Measurements from ENCODE around the gene PLXND1. TPM values are rescaled to one million over a fixed set of nuclear protein-coding genes. Genes with fewer than 3 reads are reported as not detected.

PLXND1 gene
- total RNA-seq, 1 donor: 38.7 TPM

DNA sequence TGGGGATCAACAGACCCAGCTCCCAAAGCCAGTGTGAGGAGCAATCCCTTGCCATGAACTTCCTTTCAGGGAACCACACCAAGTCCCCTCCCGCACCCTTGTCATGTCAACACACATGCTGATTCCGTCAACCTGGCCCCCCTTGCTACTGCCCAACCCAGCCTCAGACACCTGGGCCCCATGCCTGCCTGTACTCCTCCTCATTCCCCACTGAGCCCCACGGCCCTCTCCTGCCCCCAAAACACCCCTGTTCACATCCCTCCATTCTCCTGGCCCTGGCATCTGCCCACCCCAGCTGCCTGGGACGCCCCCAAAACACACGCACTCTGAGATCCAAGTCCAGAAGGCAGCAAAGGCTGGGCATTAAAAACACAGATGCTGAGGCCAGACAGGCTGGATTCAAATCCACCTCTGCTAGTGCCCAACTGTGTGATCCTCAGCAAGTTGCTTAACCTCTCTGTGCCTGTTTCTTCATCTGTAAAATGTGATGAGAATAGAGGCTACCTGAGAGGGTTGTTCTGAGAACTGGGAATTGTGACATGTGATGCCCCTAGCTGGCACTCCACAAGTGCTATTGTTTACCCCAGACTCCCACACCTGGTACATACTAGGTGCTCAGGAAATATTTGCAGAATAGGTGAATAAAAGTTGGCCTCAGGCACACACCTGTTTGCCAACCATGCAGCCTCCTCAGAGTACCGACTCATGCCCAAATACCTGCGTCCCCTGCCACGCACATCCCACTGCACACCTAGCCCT lies 2.3 kb downstream of the PLXND1 start:
- Histone ChIP-seq H3K27me3 (ENCODE audit: insufficient read depth, low read length) (peaks cover 7% of the 10 kb centered on the region), H3K4me3 (ENCODE audit: low read length) (peak overlapping the region; percentile 34), H3K9me3 (ENCODE audit: low read depth, low read length) (no peaks in the 10 kb centered on the region), H3K4me1 (ENCODE audit: insufficient read depth, low read length) (peaks cover 82% of the 10 kb centered on the region)

- Histone ChIP-seq H3K9me3 (ENCODE audit: low read depth, low read length) (no peaks in the 10 kb centered on the region), H3K4me3 (ENCODE audit: low read length) (no peak overlapping the region), H3K27me3 (ENCODE audit: insufficient read depth, low read length) (peaks cover 4% of the 10 kb centered on the region), H3K4me1 (ENCODE audit: insufficient read depth, low read length) (peaks cover 85% of the 10 kb centered on the region)
These were observed 2.9 kb downstream of the PLXND1 start for GRCh38 chr3:129603561-129603942.

DNA sequence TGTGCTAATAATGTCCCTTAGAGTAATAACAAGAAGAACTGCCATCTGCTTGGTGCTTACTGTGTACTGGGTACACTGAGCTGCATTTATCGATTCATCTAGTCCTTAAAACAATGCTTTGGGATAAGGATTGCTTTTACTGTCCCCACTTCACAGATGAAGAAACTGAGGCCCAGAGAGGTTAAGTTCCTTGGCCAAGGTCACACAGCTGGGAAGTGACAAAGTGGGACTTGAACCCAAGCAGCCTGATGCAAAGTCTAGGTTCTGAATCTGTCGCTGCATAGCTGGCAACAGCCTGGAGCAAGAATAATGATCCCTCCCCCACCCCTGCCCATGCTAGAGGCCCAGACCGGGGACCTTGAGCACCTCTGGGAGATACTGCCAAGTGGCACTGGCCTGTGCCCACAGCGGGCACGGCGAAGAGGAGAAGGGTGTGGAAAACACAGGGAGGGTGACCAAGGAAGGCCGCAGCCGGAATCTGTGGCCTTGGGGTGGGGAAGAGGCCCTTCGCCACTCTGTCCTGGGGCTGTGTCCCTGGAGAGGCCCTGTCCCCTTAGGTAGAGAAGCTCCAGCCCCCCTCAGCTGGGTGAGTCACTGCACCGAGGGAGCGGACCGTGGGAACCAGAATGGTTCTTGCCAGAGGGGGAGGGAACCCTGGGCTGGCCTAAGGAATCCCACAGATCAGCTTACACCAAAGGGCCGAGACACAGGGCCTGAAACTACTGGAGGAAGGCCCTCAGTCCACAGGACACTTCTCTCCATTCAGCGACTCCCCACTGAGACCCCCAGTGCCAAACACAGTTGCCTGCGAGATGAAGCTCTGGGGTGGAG lies 3.5 kb downstream of the PLXND1 start:
- H3K27me3 ChIP-seq (ENCODE audit: insufficient read depth, low read length): peaks cover 4% of the 10 kb centered on the region
- H3K9me3 ChIP-seq (ENCODE audit: low read depth, low read length): no peaks in the 10 kb centered on the region
- H3K4me3 ChIP-seq (ENCODE audit: low read length): no peak overlapping the region
- H3K4me1 ChIP-seq (ENCODE audit: insufficient read depth, low read length): peaks cover 85% of the 10 kb centered on the region

- Histone ChIP-seq H3K27me3 (ENCODE audit: insufficient read depth, low read length) (peaks cover 4% of the 10 kb centered on the region), H3K9me3 (ENCODE audit: low read depth, low read length) (no peaks in the 10 kb centered on the region), H3K4me1 (ENCODE audit: insufficient read depth, low read length) (peaks cover 85% of the 10 kb centered on the region), H3K4me3 (ENCODE audit: low read length) (no peak overlapping the region)
These were observed 4.2 kb downstream of the PLXND1 start for GRCh38 chr3:129602309-129602708.

DNA sequence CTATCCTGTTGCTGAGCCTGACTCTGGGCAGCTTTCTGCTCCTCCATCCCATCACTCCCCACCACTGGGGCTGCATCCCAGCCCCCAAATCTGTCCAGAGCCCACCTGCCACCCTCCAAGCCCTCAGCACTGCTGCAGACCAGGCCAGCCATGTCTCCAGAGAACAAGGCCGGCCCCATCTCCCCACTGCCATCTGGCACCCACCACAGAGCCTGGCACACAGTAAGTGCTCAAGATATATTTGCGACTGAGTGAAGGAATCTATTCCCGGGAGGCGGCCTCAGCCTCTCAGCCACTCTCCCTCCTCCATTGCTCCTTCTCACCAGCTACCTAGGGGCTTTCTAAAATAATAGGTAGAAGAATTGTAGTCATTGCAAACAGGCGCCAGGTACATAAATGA lies 4.8 kb downstream of the PLXND1 start:
- Histone ChIP-seq H3K27me3 (ENCODE audit: insufficient read depth, low read length) (peaks cover 4% of the 10 kb centered on the region), H3K4me3 (ENCODE audit: low read length) (no peak overlapping the region), H3K4me1 (ENCODE audit: insufficient read depth, low read length) (peaks cover 87% of the 10 kb centered on the region), H3K9me3 (ENCODE audit: low read depth, low read length) (no peaks in the 10 kb centered on the region)

DNA sequence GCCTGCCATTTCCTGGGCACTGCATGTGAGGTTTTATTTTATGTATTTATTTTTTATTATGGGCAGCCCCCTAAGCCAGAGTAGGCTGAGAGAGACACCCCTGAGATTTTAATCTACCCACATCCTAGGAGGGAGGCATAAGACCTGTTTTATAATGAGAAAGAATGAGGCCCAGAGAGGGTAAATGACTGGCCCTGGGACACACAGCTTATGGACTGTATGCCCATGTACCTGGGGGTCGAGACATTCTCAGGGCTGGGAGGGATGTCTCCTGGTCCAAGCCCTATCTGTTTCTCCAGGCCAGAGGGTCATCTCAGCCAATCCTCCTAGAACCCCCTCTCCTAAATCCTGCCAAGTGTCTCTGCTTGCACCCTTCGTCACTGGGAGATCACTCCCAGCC lies 6.1 kb downstream of the PLXND1 start:
- Histone ChIP-seq H3K27me3 (ENCODE audit: insufficient read depth, low read length) (peaks cover 4% of the 10 kb centered on the region), H3K4me1 (ENCODE audit: insufficient read depth, low read length) (peaks cover 91% of the 10 kb centered on the region), H3K4me3 (ENCODE audit: low read length) (no peak overlapping the region), H3K9me3 (ENCODE audit: low read depth, low read length) (no peaks in the 10 kb centered on the region)

- Histone ChIP-seq H3K4me1 (ENCODE audit: insufficient read depth, low read length) (peaks cover 93% of the 10 kb centered on the region), H3K9me3 (ENCODE audit: low read depth, low read length) (no peaks in the 10 kb centered on the region), H3K27me3 (ENCODE audit: insufficient read depth, low read length) (peaks cover under 1% of the 10 kb centered on the region), H3K4me3 (ENCODE audit: low read length) (no peak overlapping the region)
These were observed 6.9 kb downstream of the PLXND1 start for GRCh38 chr3:129599607-129600006.

- Histone ChIP-seq H3K4me3 (ENCODE audit: low read length) (no peak overlapping the region), H3K4me1 (ENCODE audit: insufficient read depth, low read length) (peaks cover 93% of the 10 kb centered on the region), H3K9me3 (ENCODE audit: low read depth, low read length) (no peaks in the 10 kb centered on the region), H3K27me3 (ENCODE audit: insufficient read depth, low read length) (no peaks in the 10 kb centered on the region)
These were observed 7.4 kb downstream of the PLXND1 start for GRCh38 chr3:129599073-129599472.

DNA sequence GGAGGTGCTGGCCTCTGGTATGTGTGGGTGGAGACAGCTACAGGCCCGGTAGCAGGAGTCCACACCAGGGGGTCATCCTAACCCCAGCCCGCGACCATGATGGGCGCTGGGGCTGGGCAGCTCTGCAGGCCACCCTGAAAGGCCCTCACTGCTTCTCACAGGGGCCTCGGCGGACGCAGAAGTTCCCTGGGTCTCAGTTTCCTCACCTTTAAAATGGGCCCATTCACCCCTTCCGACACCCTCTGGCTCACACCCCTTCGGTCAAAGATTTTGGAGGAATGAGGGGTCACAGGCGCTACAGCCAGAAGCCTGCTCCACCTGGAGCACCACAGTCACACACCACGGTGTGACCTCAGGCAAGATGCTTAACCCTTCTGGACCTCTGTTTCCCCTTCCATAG lies 8.0 kb downstream of the PLXND1 start:
- Histone ChIP-seq H3K9me3 (ENCODE audit: low read depth, low read length) (no peaks in the 10 kb centered on the region), H3K4me3 (ENCODE audit: low read length) (no peak overlapping the region), H3K27me3 (ENCODE audit: insufficient read depth, low read length) (no peaks in the 10 kb centered on the region), H3K4me1 (ENCODE audit: insufficient read depth, low read length) (peaks cover 93% of the 10 kb centered on the region)

DNA sequence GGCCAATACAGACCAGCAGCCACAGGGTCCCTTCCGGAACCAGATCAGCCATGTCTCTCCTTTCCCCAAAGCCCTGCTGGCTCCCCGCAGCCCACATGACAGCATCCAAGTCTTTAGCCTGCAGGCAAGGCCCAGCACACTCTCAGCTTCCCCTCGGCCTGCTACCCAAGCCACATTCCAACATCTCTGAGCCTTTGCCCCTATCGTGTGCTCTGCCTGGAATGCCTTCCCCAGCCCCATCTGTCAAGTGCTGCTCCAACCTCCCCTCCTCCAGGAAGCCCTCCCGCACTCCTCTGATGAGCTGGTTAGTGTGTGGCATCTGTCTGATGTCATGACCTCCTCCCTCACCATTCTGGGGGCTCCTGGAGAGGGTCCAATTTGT lies 8.5 kb downstream of the PLXND1 start:
- peaks cover 93% of the 10 kb centered on the region for H3K4me1 ChIP-seq (ENCODE audit: insufficient read depth, low read length)
- no peak overlapping the region for H3K4me3 ChIP-seq (ENCODE audit: low read length)
- H3K27me3 ChIP-seq (ENCODE audit: insufficient read depth, low read length): no peaks in the 10 kb centered on the region

GRCh38 chr3:129597087-129597999 lies 9.1 kb downstream of the PLXND1 start:
- H3K4me3 ChIP-seq (ENCODE audit: low read length): no peak overlapping the region
- peaks cover 92% of the 10 kb centered on the region for H3K4me1 ChIP-seq (ENCODE audit: insufficient read depth, low read length)
- H3K27me3 ChIP-seq (ENCODE audit: insufficient read depth, low read length): no peaks in the 10 kb centered on the region
- no peaks in the 10 kb centered on the region for H3K9me3 ChIP-seq (ENCODE audit: low read depth, low read length)

More for the DNA sequence above, 8.5 kb downstream of the PLXND1 start:
- H3K9me3 ChIP-seq (ENCODE audit: low read depth, low read length): no peaks in the 10 kb centered on the region

- H3K4me3 ChIP-seq (ENCODE audit: low read length): no peak overlapping the region
- H3K9me3 ChIP-seq (ENCODE audit: low read depth, low read length): no peaks in the 10 kb centered on the region
- peaks cover 96% of the 10 kb centered on the region for H3K4me1 ChIP-seq (ENCODE audit: insufficient read depth, low read length)
- no peaks in the 10 kb centered on the region for H3K27me3 ChIP-seq (ENCODE audit: insufficient read depth, low read length)
These were observed 10.0 kb downstream of the PLXND1 start for GRCh38 chr3:129596194-129597086.

DNA sequence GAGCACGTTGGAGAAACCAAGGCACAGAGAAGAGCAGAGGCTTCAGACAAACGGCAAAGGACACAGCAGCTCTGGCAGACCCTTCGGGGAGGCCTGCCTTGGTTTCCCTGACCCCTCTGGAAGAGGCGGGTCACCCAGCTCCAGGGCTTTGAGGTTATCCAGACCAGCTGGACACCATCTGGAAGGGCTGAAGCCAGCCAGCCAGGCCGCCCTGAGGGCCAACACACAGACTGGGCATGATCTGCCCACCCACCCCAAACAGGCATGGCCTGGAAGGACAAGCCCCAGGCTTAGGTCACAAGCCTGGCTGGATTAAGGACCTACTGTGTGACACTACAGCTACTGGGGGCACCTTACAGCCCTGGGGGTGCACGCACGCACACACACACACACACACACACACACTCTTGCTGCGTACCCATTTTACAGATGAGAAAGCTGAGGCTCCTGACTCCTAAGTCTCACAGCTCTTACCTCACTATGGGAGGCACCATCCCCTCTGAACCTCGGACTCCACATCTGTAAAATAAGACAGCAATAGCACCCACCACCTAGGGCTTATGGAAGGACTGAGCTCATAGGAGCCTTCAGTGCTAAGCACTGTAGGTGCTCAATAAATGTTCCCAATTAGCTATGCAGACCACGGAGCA lies 10.8 kb downstream of the PLXND1 start:
- Histone ChIP-seq H3K27me3 (ENCODE audit: insufficient read depth, low read length) (no peaks in the 10 kb centered on the region), H3K4me3 (ENCODE audit: low read length) (no peak overlapping the region), H3K9me3 (ENCODE audit: low read depth, low read length) (no peaks in the 10 kb centered on the region), H3K4me1 (ENCODE audit: insufficient read depth, low read length) (peaks cover 90% of the 10 kb centered on the region)

All from mononuclear cell (primary cell).